ENCODE measurements around the gene LCN1.
"Not testable (repeated sequence)": the region's sequence is repeated elsewhere in the genome, so short reads cannot be mapped to it uniquely, and the experiment has no call there.

Gene LCN1

DNA sequence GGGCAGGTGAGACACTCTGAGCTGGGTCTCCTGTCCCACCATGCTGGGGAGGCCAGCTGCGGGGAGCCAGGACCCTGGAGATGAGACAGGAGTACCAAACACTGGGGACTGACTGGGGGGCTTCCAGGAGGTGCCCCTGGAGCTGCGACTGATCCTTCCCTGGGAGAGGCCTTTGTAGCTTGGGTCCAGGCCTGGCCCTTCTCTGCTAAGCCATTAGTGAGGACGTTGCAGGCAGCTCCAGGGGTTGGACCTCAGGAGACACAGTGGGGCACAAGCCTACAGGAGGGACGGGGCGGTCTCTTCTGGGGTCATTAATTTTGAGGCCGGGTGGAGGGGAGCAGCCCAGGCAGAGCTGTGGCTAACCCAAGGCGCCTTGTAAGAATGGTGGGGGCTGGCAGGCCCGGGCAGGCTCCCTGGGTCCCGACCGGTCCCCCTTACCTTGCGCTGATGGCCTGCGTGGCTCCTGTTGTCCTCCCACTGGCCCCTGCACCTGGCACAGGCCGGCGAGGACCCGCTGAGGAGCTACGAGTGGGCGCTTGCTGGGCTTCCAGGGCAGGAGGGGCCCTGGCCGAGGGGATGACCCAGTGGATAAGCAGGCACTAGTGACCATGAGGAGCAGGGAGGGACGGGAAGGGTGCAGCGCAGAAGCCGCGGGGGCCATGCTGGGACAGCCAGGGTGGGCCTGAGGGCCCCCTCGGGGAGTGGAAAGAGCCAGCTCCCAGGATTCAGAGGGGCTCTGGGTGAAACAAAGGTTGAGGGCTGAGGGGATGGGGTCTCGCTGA is 15.6 kb upstream of the LCN1 start:
- Mint-ChIP-seq H3K4me1 (peaks cover 14% of the 10 kb centered on the region), H3K36me3 (peaks cover 14% of the 10 kb centered on the region)
- CTCF ChIA-PET = interaction anchor here (1.1 to 1.7 kb wide), 5 partner anchors 12 to 28 kb away, joined by 3 to 11 read pairs (median 4); no protein-coding TSS in a partner anchor

DNA sequence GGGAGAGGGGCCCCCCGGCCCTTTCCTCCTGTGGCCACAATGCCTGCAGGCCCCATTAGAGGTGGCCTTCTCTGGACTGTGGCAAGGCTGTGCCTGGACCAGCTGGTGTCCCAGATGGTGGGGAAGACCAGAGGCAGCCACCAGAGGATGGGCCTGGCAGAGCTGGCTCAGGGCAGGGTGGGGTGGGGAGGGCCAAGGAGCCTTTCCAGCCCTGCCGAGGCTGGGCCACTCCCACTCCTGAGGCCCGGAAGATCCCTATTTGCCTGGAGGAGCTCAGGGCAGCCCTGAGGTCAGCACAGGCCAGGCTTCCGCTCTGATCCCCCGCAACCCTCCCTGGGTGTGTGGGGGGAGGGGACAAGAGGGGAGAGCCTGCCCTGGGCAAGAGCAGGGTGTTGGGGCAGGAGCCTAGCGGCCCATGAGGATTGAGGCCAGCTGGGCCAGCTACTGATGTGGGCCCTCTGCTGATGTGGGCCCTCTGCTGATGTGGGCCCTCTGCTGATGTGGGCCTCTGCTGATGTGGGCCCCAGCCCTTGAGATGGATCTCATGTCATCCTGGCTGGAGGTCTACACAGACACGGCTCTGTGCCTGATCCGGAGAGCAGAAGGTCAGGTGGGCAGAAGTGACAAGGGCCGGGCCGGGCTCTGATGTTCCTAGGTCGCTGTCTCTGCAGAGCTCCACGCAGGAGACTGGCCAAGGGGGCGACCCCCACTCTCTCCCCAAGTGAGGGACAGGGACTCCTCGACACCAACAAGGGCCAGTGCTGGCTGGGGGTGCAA is 14.7 kb upstream of the LCN1 start:
- peak; percentile 18 for DNase-seq
- H3K36me3 Mint-ChIP-seq = peaks cover 14% of the 10 kb centered on the region
- no peak overlapping the region for H3K27ac Mint-ChIP-seq
- CTCF ChIA-PET = interaction anchor here (1.2 kb wide), 1 partner anchor 22 kb away, joined by 3 read pairs; no protein-coding TSS in a partner anchor
- H3K9me3 Mint-ChIP-seq = peaks cover 6% of the 10 kb centered on the region
- H3K4me3 Mint-ChIP-seq = no peak overlapping the region
- H3K27me3 Mint-ChIP-seq = peaks cover 9% of the 10 kb centered on the region
- peaks cover 15% of the 10 kb centered on the region for H3K4me1 Mint-ChIP-seq

More for the DNA sequence above, 15.6 kb upstream of the LCN1 start:
- no peak overlapping the region for H3K27ac Mint-ChIP-seq
- H3K4me3 Mint-ChIP-seq = no peak overlapping the region
- peaks cover 9% of the 10 kb centered on the region for H3K27me3 Mint-ChIP-seq
- no peak for DNase-seq
- peaks cover 6% of the 10 kb centered on the region for H3K9me3 Mint-ChIP-seq

DNA sequence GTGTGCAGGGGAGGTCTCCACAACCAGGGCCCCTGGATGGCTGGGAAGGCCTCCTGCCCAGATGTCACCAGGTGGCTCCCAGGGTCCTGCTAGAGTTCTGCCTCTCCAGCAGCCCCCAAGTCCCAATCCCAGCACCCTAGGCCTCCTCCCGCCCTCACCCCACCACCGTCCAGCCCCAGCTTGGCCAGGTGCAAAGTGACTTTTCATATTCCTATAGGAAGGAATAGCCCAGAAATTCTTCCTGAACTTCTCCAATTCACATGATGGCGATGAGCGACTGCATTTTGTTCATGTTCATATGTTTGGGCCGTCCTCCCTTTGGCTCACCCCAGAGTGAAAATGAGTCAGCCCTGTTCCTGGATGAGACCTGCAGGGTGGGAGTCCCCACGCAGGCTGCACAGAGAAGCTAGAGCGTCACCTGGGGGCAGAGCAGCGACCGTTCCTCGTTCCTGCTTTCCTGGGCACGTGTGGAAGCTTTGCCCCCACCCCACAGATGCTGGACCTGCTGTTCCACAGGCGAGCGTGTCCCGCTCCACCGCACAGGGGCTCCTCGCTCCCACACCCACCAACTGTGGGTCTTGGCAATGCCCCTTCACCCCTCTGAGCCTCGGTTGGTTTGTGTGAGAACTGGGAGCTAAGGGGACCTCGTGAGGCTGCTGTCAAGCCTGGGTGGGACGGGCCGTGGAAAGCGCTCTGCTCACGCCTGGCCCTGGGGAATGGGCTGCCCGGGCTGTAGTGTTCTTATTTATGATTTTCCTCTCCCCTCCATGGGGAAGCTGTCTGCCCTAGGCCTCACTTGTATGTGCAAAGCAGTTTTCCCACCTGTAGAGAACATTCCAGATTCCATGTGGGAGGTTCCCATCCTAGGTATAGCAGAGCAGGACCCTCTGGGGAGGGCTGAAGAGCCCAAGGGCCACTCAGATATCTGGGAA is 13.9 kb upstream of the LCN1 start:
- peaks cover 9% of the 10 kb centered on the region for H3K27me3 Mint-ChIP-seq
- DNase-seq = peak; percentile 11
- peaks cover 6% of the 10 kb centered on the region for H3K9me3 Mint-ChIP-seq
- CTCF ChIA-PET = no interaction called here
- H3K4me3 Mint-ChIP-seq = no peak overlapping the region
- peaks cover 6% of the 10 kb centered on the region for H3K4me1 Mint-ChIP-seq
- peaks cover 12% of the 10 kb centered on the region for H3K36me3 Mint-ChIP-seq
- H3K27ac Mint-ChIP-seq = no peak overlapping the region

DNA sequence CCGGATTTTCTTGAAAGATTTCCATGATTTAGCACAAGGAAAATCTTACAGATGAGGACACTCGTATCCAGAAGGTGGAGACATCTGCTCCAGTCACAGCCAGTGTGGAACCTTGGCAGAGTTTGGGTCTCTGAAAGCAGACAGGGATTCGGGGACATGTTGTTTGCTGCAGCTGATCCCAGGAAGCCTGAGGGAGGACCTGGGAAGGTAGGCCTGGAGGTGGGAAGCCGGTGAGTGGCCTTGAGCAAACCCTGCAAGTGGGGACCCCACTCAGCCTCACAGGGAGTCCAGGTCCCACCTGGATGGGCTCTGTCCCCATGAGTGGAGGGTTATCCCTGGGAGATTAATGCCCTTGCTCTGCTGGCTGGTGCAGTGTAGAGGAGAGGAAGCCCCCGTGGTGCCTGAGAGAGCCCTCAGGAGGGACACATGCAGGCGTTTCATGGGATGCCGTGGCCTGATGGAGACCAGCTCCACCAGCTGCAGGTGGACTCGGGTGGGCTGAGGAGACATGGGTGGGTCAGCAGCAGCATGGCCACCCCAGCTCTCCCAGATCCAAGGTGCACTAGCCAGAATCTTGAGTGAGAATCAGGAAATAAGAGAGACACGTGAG is 12.9 kb upstream of the LCN1 start:
- peaks cover 2% of the 10 kb centered on the region for H3K4me1 Mint-ChIP-seq

DNA sequence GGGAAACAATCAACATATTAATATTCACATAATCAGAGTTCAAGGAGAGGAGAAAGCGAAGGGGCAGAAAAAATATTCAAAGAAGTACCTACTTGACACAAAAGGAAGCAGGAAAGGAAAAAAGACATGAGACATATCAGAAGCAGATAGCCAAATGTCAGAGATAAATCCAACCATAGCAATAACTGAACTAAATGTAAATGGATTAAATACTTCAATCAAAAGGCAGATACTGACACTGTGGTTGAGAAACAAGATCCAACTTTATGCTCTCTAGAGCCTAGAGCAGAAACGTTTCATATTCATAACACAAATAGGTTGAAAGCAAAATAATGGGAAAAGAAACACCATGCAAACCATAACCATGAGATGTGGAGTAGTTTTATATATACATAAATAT is 11.8 kb upstream of the LCN1 start:
- Mint-ChIP-seq H3K27ac (no peak overlapping the region), H3K36me3 (peaks cover 5% of the 10 kb centered on the region), H3K4me3 (no peak overlapping the region), H3K9me3 (peaks cover 6% of the 10 kb centered on the region), H3K4me1 (peaks cover 2% of the 10 kb centered on the region), H3K27me3 (peaks cover 9% of the 10 kb centered on the region)
- DNase-seq = no peak
- CTCF ChIA-PET = no interaction called here

More for the DNA sequence above, 12.9 kb upstream of the LCN1 start:
- peak; percentile 3 for DNase-seq
- Mint-ChIP-seq H3K27ac (no peak overlapping the region), H3K9me3 (peaks cover 6% of the 10 kb centered on the region), H3K36me3 (peaks cover 9% of the 10 kb centered on the region), H3K4me3 (no peak overlapping the region), H3K27me3 (peaks cover 9% of the 10 kb centered on the region)
- CTCF ChIA-PET = no interaction called here

DNA sequence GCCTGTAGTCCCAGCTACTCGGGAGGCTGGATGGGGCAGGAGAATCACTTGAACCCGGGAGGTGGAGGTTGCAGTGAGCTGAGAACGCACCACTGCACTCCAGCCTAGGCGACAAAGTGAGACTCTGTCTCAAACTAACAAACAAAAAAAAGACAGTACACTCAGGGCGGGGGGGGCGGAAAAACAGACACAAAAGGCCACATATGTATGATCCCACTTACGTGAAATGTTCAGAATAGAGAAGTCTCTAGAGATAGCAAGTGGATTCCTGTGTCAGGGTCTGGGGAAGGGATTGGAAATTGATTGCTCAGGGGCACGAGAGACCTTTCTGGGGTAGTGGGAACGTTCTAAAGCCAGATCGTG is 9.0 kb upstream of the LCN1 start:
- DNase-seq = no peak
- Mint-ChIP-seq H3K36me3 (no peaks in the 10 kb centered on the region), H3K4me3 (no peak overlapping the region), H3K9me3 (peaks cover 6% of the 10 kb centered on the region), H3K4me1 (peaks cover 6% of the 10 kb centered on the region), H3K27me3 (peaks cover 9% of the 10 kb centered on the region), H3K27ac (no peak overlapping the region)
- CTCF ChIA-PET = no interaction called here

DNA sequence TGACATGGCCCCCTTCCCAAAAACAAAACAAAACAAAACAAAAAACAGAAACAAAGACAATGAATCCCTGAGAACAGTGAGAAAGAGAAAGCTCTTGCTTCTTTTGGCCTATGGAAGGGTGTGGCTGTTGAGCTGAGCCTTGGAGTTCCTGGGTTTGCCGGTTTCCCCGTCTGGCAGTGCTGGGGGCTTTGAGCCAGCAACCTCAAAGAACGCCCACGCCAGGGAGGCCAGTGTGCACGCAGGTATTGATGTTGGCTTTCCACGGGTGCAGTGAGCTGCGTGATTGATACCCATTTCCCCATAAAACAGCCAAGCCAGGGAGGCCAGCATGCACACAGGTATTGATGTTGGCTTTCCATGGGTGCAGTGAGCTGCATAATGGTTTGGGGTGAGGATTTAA is 8.3 kb upstream of the LCN1 start:
- CTCF ChIA-PET = no interaction called here
- Mint-ChIP-seq H3K27me3 (peaks cover 13% of the 10 kb centered on the region), H3K36me3 (no peaks in the 10 kb centered on the region)

DNA sequence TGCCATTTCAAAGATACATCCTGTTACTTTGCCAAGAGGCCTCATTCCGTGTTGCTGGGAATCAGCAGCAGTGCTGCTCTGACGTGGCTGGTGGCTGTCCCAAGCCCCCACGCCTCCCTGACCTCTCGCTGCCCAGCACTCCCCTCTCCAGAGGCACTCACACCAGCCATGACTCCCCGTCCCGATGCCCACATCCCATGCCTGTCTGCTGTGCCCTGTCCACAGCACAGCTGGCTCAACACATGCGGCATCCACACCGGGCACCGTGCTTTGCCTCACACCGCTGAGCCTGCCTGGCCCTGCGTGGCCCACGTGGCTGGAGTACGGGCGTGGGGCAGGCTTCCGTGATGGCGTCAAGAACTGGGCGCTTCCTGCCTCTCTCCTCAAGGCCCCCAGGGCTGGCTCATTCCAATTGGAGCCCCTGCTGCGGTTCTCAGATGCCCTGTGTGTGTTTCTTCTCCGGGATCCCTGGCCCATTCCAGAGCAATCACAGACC is 7.8 kb upstream of the LCN1 start:
- Mint-ChIP-seq H3K9me3 (peaks cover 6% of the 10 kb centered on the region), H3K27ac (no peak overlapping the region), H3K36me3 (no peaks in the 10 kb centered on the region), H3K4me1 (peaks cover 6% of the 10 kb centered on the region), H3K4me3 (no peak overlapping the region), H3K27me3 (peaks cover 8% of the 10 kb centered on the region)
- CTCF ChIA-PET = no interaction called here
- DNase-seq = no peak

More for the DNA sequence above, 8.3 kb upstream of the LCN1 start:
- Mint-ChIP-seq H3K9me3 (peaks cover 6% of the 10 kb centered on the region), H3K4me1 (peaks cover 6% of the 10 kb centered on the region), H3K4me3 (no peak overlapping the region), H3K27ac (no peak overlapping the region)
- DNase-seq = no peak

DNA sequence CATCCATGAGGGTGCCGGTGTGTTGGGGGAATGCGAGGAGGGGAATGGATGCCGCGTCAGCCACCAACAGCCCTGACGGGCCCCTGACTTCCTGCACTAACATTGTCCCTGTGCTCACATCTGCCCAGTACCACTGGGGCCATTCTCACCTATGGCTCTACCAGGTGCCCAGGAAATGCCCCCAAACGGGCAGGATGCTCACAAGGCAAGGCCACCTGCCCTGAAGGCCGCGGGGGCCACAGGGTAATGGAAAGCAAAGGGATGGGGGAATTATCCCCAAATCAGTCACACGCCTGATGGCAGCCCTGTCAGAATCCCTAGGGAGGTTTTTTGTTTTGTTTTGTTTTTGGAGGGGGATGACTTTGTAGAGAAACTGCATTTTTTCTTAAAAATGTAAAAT is 7.3 kb upstream of the LCN1 start:
- H3K27me3 Mint-ChIP-seq, DNase-seq, H3K27ac Mint-ChIP-seq, H3K36me3 Mint-ChIP-seq, H3K4me1 Mint-ChIP-seq, H3K9me3 Mint-ChIP-seq, CTCF ChIA-PET, H3K4me3 Mint-ChIP-seq: not testable (repeated sequence)

DNA sequence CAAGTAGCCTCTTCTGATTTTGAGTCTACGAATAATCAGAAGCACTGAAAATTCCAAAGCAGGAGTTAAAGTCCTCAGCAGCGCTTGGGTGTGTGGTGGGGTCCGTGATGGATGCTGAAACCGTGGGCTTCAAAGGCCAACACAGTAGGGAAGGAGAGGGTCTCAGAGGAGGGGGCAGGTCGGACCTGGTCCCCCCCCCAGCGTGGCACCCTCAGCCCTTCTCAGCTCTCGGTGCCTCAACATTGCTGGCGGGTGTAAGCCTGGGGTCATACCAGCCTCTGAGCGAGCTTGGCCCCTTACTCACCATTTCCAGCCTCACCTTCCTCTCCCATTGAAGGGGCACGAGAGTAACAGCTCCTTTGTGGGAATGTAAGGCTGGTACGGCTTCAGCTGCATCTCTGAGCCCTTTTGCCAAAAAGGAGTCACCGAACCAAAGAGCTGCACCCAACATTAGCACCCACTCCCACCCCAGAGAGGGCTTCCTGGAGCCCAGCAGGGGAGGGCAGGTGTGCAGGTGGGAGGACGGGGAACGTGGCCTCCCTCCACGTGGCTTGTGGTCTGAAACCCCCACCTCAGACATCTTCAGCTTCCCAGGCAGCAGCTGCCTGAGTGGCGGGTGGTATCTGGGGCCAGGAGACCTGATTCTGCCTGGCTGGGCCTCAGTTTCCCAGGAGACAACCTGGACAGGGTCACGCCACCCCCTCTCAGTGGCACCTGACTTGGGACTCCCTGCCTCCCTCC is 6.7 kb upstream of the LCN1 start:
- H3K9me3 Mint-ChIP-seq = peaks cover 1% of the 10 kb centered on the region
- H3K4me3 Mint-ChIP-seq = no peak overlapping the region
- peaks cover 5% of the 10 kb centered on the region for H3K27me3 Mint-ChIP-seq
- CTCF ChIA-PET = no interaction called here
- no peak for DNase-seq
- H3K27ac Mint-ChIP-seq = no peak overlapping the region
- peaks cover 6% of the 10 kb centered on the region for H3K4me1 Mint-ChIP-seq
- H3K36me3 Mint-ChIP-seq = no peaks in the 10 kb centered on the region

DNA sequence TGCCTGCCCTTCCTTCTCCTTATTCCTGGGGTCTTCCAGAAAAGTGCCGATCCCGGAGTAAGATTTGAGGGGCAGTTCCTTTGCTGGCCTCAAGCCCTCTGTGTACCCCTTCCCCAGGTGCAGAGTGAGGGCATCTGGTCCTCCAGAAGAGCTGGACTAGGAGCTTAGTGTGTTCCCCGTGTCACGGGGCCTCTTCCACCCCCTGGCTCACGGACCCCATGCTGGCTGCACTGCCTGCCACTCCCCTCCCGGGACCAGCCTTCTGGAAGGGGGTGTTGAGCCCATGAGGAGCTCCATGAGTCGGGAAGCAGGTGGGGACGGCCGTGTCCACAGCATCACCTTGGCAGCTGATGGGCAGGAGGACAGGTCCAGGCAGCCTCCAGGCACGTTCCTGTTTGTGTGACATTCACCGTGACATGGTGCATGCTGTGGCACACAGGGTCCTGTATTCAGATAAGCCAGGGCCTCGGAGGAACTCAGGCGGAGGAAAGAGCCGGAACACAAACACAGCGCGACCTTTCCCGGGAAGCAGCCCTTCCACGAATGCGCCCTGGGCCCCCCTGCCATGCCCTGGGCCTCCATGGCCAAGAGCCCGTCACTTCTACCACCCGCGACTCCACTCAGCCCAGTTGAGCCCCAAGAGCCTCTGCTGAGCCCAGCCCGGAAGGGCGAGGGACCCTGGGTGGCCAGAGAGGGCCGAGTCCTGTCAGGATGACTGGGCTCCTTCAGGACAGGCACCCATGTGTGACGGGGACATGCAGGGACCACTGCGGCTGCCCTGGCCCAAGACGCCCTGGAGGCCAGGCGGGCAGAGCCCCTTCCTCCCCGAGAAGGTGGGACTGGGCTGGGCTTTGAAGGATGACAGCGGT is 5.9 kb upstream of the LCN1 start:
- Mint-ChIP-seq H3K36me3 (no peaks in the 10 kb centered on the region), H3K9me3 (no peaks in the 10 kb centered on the region), H3K27ac (no peak overlapping the region), H3K4me1 (peaks cover 6% of the 10 kb centered on the region), H3K27me3 (peaks cover 5% of the 10 kb centered on the region), H3K4me3 (no peak overlapping the region)
- DNase-seq = no peak
- CTCF ChIA-PET = no interaction called here

DNA sequence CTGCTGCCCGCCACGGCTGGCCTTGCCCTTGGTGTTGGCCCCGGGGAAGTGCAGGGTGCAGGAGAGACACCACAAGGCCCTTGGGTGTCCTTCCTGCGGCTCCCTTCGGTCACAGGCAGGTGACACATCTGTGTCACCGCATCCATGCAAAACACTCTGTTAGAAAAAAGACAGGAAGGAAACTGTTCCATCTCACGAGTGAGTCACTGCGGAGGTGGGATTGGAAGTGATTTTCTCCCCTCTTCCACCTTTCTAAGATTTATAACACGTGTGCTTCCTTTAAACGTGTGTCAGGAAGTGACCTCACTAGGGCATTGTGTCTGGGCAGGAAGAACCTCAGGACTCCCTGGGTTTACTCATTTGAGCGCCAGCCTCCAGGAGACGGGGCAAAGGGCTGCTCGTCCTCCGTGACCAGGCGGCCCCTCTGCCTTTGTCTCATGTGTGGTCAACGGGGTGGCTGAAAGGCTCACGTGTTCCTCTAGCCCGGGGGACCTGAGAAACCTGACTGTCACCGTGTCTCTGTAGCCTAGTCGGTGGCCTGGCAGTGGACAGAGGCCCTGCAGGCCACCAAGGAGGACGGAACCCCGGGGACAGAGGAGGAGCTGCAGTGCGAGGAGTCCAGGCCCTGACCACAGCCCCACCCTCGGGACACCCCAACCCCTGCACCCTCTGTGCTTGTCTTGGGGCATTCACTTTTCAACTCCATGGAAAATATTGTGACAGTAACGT is 4.9 kb upstream of the LCN1 start:
- H3K27ac Mint-ChIP-seq = no peak overlapping the region
- CTCF ChIA-PET = no interaction called here
- no peak overlapping the region for H3K4me3 Mint-ChIP-seq
- H3K4me1 Mint-ChIP-seq = peaks cover 4% of the 10 kb centered on the region
- H3K27me3 Mint-ChIP-seq = peaks cover 5% of the 10 kb centered on the region
- no peak for DNase-seq
- H3K36me3 Mint-ChIP-seq = no peaks in the 10 kb centered on the region
- no peaks in the 10 kb centered on the region for H3K9me3 Mint-ChIP-seq
